CD4-positive, alpha-beta T cell treated with Interleukin-1 beta for 1 hour (primary cell): Measurements from ENCODE around the gene RPF1.
"Not testable (repeated sequence)": the region's sequence is repeated elsewhere in the genome, so short reads cannot be mapped to it uniquely, and the experiment has no call there.

Experiments
- DNase-seq, 2 donors: peaks; one replicate each; pipeline ENCODE4 v3.0.0-alpha.2; 2020 to 2022

RPF1 gene

DNA sequence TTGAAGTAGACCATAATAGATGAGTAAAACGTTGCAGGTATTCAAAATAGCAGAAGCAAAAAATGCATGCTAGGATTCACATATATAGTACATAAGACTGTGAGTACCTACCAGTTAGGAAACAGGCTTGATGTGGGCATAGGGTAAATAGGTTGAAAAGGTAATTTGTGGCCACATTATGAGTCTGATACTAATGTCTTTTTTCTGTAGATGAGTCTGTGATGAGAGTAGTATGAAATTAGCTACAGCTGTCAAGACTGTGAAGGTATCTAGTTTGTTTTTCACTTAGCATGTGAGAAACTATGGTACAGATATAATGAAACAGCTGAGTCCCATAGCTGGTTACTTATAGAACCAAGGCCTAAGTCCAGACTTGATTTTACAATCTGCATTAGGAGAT, 14.7 kb downstream of the RPF1 start:
- no peak for DNase-seq

DNA sequence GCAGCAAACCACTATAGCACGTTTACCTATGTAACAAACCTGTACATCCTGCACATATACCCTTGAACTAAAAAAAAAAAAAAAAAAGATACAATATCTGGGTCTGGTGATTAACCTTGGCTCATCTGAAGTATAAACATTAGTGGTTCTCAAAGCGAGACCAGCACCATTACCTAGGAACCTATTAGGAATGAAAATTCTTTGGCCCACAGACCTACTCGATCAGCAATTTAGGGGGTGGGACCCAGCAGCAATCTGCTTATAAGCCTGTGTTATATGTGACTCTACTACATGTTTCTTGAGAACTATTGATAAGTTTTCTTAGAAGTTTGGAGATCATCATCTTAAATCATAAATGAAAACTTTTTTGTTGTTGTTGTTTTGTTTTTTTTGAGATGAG, 17.4 kb downstream of the RPF1 start:
- DNase-seq: no peak

DNA sequence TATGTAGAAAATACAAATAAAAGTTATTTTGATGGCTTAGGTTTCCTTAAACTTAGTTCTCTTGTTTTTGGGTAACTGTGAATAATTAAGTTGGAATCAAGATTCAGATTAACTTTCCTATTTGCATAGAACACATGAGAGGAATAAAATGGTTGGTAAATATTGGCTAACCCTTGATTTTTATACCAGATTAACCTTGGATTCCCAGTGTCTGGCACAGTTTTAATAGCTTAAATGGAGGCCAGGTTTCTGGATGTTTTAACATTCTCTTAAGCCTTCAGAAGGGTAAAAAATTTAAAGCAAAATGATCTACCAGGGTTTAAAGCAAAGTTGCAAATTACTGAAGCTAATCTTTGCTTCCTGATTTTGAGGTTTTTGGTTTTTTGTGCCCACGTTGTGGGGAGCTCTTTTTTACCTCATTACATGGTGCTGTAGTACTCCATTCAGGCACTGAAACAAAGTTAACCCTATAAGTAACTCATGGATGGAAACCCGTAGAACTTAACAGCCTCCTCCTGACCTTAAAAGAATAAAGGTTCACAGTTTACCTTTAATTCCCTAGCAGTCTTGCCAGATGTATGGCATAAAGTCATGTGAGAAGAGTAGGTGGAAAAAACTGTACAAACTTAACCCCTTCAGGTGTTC, 18.7 kb downstream of the RPF1 start:
- DNase-seq: no peak

DNA sequence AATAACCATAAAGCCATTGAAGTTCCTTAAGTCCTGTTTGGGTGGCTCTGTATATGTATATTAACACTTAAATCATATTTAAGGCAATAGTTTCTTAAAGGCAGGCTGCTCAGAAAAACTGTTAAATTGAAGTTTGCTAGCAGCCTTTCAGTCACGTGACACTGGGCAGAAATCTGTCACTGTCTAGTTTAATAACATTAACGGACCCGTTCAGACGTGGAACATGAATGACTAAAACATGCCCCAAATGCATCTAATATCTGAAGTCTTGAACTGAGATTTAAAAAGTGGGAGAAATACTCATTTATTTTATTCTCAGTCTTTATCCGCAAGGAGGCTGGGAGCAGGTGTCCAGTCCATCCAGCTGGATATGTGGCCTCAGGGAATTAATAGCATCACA, 23.9 kb downstream of the RPF1 start:
- no peak for DNase-seq

DNA sequence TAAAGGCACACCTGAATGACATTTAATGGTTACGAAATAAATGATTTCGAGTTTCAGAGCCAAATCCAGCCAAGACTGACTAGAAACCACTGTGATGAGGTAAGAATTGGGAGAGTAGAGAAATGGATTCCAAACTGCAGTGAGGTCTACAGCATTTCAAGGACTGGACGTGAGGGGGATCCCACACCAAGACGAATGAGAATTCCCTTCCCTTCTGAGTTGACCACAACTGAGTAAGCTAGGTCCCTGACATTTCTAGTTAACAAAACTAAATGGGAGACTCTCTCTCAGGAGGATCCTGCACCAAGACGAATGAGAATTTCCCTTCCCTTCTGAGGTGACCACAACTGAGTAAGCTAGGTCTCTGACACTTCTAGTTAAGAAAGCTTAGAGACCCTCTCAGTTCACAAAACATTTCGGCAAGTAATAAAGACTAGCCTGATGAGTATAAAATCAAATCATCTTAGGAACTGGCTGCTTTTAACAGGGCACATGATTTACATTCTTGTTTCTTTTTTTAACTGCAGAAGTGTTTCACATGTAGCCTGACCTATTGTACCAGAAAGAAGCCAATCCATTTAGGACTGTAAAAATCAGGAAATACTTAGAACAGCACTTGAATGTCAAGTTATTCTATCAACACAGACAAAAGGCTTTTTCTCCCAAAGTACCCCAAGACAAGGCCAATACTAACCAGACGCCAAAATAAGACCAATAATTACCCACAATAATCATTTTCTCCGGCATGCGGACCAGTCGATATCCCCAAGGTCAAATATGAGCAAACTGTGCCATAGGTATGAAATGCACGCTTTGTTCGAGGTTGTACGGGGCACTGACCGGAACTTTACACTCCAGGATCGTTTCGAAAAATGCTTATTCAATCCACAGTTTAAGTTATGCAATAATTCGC, 25.8 kb downstream of the RPF1 start:
- no peak for DNase-seq

DNA sequence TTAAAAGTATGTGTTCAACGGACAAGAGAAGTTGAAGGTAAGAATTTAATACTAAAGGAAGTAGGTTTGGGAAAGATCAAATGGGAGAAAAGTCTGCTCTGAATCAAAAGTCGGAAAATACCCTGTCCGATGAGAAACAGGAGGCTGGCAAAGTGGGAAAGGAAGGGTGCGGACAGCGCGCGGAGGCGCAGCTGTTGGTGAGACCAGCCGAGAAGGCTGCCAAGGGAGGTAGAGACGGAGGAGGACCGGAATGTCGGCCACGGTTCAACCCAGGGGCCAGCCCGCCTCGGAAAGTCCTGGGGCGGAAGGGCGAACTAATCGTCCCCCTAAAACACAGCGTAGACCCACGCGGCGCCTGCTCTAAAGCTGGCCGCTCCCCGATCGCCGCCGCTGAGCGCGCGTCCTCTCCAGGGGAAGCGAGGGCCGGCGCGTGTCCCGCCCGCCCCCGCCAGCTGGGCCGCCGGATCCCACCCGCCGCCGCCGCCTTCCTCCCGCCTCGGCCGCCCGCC, 26.5 kb downstream of the RPF1 start:
- DNase-seq: no peak

DNA sequence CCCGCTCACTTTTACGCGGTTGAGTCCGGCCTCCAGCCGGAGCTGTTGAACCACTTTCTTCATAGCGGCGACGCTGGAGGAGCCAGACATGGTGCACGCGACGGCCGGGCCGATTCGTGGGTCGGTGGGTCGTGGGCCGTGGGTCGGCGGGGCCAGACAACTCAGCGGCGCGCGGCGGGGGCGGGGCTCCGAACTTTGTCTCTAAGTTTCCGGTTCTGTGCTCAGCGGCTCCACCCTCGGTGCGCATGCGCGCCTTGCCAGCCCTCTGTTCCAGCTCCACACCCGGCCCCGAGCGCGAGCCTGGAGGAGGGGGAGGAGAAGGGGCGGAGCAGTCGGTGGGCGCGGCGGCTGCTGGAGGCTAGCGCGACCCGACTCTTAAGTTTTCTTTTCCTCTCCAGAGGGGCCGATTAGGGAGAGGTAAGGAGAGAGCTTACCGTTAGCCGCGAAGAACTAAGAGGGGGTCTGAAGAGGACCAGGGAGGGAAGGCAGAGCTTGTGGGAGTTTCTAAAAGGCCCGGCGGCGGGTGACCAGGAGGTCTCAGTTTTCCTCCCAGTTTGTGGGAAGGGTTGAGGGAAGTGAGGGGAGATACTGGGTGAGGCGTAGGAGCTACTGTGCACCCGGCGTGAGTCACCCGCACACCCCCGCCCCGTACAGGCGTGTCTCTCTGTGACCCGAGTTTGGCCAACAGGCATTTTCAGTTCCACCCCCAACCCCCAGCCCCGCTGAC, 27.1 kb downstream of the RPF1 start, which contains the start of the genes GNG5 and SPATA1:
TSS of gene GNG5 (minus strand) at position 580 of the 727 bp plus-strand sequence. CDS start at position 90, 490 bp downstream.
TSS of gene SPATA1 (plus strand) at position 385 of the 727 bp plus-strand sequence. CDS start 9,974 bp downstream, outside the sequence.
- peak; percentile 96 to 97 for DNase-seq

DNA sequence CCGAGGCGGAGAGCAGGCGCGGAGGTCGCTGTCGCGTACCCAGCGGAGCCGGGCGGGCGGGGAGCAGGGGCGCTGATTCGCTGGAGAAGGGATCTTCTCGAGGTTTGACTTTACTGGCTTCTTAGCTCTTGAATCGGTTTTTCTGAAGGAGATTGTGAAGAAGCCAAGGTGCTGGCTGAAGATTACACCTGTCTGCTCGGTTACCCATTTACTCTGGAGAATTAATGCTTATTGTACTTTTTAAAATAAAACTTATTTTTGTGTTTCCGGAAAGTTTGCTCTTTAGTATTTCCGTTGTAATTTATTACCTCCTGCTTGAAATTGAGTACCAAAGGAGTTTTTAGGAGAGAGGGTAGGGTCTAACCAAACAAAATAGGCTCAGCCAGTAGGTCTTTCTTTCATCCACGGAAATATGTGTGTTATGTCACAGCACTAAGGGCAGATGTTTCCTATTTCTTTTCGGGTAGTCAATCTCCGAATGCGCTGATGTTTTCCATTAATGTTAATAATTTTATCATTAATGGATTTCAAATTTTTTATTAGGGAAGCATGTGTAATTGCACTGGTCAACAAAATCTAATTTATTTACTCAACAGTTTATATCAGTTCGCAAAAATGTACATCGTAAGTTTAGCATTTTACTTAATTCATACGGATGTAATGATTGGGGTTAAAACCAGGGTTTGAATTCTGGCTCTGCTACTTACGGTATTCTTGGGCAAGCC, 27.8 kb downstream of the RPF1 start:
- DNase-seq: no peak

DNA sequence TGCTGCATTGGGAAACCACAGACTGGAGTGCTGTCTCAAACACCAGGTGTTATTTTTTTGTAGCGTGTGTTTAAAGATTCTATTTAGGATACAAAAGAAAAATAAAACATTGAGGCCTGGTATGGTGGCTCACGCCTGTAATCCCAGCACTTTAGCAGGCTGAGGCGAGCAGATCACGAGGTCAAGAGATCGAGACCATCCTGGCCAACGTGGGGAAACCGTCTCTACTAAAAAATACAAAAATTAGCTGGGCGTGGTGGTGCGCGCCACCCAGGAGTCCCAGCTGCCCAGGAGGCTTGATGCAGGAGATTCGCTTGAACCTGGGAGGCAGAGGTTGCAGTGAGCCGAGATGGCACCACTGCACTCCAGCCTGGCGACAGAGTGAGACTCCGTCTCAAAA, 28.8 kb downstream of the RPF1 start:
- DNase-seq: not testable (repeated sequence)

DNA sequence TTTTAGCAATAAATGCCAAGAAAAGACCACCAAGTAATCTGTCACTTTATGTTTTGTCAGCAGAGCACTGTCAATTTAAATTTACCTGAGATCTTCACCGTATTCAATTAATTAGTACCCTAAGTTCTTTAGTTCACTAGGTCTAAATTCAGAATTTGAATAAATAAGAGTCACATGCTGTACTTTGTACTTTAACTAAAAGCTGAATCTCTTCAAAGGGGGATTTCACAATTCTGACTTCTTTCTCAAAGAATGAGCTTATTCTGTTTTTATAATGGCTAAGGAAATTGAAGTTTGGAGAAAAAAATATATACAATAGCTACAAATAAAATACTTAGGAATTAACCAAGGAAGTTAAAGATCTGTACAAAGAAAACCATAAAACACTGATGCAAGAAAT, 29.4 kb downstream of the RPF1 start:
- no peak for DNase-seq

DNA sequence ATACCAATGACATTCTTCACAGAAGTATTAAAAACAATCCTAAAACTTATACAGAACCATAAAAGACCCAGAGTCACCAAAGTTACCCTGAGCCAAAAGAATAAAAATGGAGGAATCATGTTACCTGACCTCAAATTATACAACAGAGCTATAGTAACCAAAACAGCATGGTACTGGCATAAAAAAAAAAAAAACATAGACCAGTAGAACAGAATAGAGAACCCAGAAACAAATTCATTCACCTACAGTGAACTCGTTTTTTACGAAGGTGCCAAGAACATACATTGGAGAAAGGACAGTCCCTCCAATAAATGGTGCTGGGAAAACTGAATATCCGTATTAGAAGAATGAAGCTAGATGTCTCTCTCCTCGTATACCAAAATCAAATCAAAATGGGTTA, 30.0 kb downstream of the RPF1 start:
- DNase-seq: no peak

DNA sequence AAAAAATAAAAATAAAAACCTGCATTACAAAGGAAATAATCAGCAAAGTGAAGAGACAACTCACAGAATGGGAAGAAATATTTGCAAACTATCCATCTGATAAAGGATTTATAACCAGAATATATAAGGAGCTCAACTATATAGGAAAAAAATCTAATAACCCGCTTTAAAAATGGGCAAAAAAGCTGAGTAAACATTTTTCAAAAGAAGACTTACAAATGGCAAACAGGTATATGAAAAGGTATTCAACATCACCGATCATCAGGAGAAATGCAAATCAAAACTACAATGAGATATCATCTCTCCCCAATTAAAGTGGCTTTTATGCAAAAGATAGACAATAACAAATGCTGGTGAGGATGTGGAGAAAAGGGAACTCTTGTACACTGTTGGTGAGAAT, 31.1 kb downstream of the RPF1 start:
- DNase-seq: no peak

DNA sequence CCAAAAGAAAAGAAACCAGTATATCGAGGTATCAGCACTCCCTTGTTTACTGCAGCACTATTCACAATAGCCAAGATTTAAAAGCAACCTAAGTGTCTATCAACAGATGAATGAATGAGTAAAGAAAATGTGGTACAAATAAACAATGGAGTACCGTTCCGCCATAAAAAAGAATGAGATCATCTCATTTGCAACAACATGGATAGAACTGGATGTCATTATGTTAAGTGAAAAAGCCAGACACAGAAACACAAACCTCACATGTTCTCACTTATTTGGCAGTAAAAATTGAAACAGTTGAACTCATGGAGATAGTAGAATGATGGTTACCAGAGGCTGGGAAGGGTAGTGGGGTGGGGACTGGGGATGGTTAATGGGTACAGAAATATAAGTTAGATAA, 31.6 kb downstream of the RPF1 start:
- DNase-seq: no peak

DNA sequence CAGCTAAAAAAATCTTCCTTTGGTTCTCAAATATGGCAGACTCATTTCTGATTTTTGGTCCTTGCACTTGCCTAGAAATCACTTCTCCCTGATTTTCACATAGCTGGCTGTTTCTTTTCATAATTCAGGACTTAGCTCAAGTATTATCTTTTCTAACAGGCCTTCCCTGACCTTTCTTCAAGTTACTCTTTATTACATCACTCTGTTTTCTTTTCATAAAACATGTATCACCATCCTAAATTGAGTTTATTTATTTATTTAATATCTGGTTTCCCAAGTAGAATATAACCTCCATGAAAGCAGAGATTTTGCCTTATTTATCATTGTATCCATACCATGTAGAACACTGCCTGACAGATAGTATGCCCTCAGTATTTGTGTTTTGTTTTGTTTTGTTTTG, 45.5 kb downstream of the RPF1 start:
- DNase-seq: no peak

DNA sequence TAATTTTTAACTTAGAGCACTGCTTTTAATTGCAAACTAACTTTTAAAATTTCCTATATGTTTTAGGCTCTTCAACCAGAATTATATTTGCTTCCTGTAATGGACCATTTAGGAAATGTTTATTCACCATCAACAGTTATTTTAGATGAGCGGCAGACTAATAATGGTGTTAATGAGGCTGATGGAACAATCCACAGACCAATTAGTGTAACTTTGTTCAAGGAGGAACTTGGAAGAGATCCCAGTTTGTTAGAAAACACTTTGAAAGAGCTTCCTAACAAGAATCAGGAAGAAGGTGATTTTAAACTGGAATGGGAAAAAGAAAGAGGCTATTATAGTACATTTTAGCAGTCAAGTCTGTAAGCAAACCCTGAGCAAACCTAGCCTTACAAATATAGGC, 46.7 kb downstream of the RPF1 start:
- no peak for DNase-seq

DNA sequence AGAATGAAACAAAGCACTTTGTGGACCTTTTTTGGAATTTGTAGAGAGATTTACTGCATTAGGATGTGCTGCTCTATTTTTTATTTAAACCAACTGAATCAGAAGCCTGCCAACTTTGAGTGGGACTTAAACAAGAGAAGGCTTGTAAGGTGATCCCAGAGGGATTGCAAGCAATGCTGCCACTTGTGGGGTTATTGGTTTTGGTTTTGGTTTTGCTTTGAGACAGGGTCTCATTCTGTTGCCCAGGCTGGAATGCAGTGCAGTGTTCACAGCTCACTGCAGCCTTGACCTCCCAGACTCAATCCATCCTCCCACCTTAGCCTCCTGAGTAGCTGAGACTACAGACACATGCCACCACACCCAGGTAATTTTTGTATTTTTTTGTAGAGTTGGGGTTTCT, 59.5 kb downstream of the RPF1 start:
- no peak for DNase-seq

DNA sequence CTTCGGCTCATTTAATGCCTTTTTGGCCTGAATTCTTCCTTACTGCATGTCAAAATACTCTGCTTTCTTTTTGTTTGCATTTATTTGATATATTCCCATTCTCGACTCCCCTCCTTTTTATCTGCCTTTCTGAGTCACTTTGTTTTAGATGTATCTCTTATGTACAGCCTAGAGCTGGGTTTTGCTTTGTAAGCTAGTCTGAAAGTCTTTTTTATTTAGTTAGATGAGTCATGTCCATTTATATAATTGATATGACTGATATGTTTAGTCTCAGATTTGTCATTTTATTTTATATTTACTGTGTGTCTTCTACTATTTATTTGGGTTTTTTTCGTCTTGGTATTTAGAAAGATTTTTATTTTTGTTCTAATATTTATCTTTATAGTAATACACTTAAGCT, 60.9 kb downstream of the RPF1 start:
- DNase-seq: no peak

DNA sequence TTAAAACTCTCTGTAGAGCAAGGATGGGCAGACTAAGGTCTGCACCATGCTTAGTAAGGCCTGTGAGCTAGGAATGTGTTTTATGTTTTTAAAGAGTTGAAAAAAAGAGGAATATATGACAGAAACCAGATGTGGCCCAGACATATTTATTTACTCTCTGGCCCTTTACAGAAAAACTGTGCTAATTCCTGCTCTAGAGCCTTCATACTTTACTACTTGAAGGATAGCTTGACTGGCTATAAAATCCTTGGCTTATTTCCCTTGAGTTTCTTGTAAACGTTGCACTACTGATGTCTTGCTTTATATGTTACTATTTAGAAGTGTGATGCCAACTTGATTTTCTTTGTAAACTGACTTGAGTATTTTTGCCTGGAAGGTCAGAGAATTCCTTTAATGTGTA, 61.7 kb downstream of the RPF1 start:
- DNase-seq: no peak

DNA sequence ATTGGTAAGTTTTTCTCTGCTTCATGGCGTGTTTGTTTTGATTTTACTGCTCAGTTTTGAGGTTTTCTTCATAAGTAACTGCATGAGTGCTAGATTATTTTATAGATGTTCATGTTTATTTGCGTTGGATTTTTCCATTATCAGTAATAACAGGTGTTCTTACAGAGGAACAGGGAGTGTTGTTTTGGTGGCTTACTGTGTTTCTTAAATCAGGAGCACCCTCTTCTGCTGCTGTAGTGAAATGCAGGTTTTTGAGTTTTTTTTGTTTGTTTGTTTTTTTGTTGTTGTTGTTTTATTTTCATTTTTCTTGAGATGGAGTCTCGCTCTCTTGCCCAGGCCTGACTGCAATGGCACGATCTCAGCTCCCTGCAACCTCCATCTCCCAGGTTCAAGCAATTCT, 62.6 kb downstream of the RPF1 start:
- no peak for DNase-seq
